NCI-H2196 (cell line): ENCODE data around the gene RBM4B.

Experiments used
- DNase-seq: peaks from one replicate; lab custom pipeline; 2025; ENCODE audit not compliant: unreplicated experiment; lab: John Stamatoyannopoulos, UW

Gene RBM4B

DNA sequence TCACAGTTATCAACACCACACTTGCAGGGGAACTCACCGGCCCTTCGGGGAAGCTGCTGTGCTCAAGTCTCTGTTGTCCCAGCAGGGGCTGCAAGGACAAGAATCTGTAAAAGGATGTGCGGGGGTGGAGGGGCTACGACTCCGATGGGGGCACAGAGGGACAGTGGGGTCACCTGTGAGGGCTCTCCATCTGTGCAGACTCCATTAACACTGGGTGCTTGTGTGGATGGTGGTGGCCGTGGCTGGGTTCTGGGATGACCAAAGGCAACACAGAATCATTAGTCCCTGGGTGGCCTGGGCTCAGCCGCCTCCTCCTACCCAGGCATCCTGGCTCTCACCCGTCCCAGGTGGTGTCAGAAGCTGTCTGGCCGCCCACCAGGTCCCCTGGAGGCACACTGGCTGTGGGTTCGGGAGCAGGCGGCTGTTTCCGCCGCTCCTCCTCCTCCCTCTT is 10.2 kb upstream of the RBM4B start:
- DNase-seq, result no peak

- no peak for DNase-seq
Measured at GRCh38 chr11:66686801-66687750, 9.4 kb upstream of the RBM4B start.

- no peak for DNase-seq
Measured at GRCh38 chr11:66686100-66686785, 8.6 kb upstream of the RBM4B start.

- DNase-seq, result no peak
Measured at GRCh38 chr11:66685276-66686099, 7.8 kb upstream of the RBM4B start.

DNA sequence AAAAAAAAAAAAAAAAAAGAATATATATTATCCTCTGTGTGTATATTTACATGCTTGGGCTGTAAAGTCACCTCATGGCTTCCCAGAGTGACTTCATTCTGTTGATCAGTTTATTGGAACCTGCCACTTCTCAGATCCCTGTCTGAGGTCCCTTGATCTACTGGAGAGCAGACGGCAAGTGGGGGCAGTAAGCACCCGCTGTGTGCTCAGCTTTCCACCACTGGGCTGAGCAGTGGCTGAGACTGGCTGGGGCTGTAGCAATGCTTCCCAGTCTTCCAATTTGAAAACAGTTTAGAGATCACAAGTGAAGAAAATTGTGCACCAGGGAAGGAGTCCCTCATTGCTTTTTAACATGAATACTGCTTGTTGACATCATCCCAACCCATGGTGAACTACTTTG is 6.9 kb upstream of the RBM4B start:
- DNase-seq, result no peak

DNA sequence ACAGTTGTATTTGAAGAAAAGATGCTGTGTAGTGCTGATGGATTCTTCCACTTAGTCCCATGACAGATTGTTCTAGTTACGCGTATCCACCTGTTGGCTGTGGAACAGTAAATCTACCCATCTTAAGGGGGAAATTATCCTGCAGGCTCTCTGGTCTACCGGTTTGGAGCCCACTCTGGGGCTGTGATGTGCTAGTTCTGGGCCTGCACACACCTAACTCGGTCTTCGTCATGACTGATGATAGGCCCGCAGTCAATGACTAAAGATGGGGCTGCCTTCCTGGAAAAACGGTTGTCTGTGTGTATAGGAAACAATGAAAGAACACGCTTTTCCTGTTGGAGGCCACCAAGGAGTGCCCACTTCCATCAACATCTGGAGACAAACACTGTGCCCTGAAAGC is 6.2 kb upstream of the RBM4B start:
- DNase-seq, result no peak

- DNase-seq, result no peak
Measured at GRCh38 chr11:66680966-66681645, 3.4 kb upstream of the RBM4B start.

GRCh38 chr11:66676931-66677598 is 622 bp downstream of the RBM4B start:
- DNase-seq, result no peak

GRCh38 chr11:66676282-66676919 is 1.3 kb downstream of the RBM4B start:
- no peak for DNase-seq

- DNase-seq, result no peak
Measured at GRCh38 chr11:66674964-66675602, 2.6 kb downstream of the RBM4B start.

- DNase-seq, result no peak
Measured at GRCh38 chr11:66670816-66671215, 6.9 kb downstream of the RBM4B start.

DNA sequence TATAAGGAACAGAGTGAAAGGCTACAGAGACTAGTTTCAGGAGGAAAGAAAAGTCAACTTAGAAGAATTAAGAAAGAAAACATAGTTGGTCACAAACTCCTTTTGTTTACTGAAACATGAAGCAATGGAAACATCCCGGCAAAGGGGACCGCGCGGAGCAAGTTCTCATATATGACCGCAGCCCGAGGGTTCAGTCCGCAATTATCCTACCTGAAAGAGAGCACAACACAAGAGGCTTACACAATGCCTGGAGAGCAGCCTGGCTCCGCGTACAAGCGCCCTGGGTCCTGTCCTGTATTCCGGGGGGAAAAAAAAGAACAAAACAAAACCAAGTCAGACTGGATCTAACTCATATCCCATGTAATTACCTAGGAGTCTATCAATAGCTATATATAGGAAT is 12.3 kb downstream of the RBM4B start:
- DNase-seq, result no peak

- DNase-seq, result no peak
Measured at GRCh38 chr11:66663741-66664296, 13.9 kb downstream of the RBM4B start.

DNA sequence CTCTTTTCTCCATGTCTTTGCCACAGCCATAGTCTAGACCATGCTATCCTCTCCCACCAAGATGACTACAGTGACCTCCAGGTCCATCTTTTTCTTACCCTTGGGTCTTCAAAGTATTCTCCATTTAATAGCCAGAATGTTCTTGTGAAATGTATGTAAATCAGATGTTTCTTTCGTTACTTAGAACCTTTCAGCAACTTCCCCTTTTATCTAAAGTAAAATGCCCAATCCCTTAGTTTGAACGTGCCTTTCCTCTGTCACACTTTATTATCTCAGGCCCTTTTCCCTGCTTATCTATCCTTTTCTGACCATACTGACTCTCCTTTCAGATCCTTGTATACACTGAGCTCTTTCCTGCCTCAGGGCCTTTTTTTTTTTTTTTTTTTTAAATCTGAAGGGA is 17.9 kb downstream of the RBM4B start:
- no peak for DNase-seq

GRCh38 chr11:66653123-66653522 is 24.6 kb downstream of the RBM4B start:
- no peak for DNase-seq

- DNase-seq, result no peak
Measured at GRCh38 chr11:66652651-66653050, 25.0 kb downstream of the RBM4B start.

DNA sequence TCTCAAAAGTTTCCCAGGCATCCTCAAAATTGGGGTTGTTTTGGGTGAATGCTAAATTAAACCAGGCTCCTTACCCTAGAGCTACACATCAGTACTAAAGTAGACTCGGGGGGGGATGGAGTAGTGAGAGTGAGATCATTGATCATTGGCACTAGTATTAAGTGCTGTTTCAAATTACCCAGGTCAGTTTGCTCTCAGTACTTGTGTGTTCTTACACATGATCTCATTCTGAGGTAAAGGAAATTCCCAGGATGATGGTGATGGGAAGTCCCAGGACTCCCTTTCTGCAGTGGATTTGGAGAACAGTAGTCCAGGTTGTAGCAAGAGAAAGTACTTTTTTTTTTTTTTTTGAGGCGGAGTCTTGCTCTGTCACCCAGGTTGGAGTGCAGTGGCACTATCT is 26.7 kb downstream of the RBM4B start:
- no peak for DNase-seq

DNA sequence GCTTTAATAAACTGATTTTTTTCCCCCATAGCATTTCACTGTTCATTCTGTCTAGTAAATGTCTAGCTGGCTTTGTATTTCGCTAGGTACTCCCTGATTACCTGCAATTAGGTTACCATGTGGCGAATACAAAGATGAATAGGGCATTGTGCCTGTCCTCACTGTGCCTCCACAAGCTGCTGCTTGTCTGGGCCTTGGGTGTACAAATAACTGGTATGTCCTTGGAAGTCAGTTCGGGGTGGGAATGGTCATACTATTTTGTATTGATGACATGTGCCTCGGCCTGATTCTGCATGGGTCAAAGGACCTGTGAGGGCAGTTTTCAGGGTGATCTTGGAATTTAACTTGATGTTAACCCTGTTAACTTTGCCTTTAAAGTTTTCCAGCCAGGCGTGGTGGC is 27.8 kb downstream of the RBM4B start:
- no peak for DNase-seq

- no peak for DNase-seq
Measured at GRCh38 chr11:66646828-66647227, 30.9 kb downstream of the RBM4B start.
